Activated CD4-positive, alpha-beta T cell treated with anti-CD3 and anti-CD28 coated beads, Interleukin-10, Interleukin-2, amounts not matched to agents 100 ng/mL and 50 ng/mL, durations not matched to agents 16 hours and 8 hours (primary cell): ENCODE data around the gene TNFAIP8L1.
"Not testable (repeated sequence)": the region's sequence is repeated elsewhere in the genome, so short reads cannot be mapped to it uniquely, and the experiment has no call there.

Source experiments
- DNase-seq: peaks from one replicate; pipeline ENCODE4 v3.0.0-alpha.2; 2020

The TNFAIP8L1 gene

DNA sequence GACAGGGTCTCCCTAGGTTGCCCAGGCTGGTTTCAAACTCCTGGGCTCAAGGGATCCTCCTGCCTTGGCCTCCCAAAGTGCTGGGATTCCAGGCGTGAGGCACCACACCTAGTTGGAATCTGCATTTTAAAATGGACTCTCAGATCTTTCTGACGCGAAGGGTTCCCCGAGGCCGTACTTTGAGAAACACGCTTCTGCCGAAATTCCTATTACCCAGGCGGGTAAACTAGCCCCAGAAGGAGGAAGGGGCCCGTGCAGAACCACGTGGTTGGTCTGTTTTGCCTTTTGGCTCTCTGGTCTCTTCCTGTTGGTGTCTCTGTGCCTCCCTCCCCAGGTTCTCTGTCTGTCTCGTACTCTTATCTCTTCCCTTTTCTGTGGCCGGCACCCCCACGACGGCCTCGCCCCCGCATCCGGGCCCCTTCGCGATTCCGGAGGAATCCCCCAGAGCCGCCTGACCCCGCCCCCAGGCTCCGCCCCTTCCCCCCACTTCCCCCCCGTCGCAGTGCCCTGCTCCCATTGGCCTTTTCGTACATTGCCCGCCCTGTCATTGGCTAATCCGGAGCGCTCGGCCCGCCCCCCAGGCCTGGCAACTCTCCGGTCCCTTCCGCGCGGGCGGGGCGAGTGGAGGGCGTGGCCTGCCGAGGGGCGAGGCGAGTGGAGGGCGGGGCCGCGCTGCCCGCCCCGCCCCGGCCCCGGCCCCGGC lies at the start of gene TNFAIP8L1:
TNFAIP8L1 (plus strand) TSS at position 689 of the 703 bp plus-strand sequence. CDS start 12,354 bp downstream, outside the sequence.
- DNase-seq = peak; percentile 100

DNA sequence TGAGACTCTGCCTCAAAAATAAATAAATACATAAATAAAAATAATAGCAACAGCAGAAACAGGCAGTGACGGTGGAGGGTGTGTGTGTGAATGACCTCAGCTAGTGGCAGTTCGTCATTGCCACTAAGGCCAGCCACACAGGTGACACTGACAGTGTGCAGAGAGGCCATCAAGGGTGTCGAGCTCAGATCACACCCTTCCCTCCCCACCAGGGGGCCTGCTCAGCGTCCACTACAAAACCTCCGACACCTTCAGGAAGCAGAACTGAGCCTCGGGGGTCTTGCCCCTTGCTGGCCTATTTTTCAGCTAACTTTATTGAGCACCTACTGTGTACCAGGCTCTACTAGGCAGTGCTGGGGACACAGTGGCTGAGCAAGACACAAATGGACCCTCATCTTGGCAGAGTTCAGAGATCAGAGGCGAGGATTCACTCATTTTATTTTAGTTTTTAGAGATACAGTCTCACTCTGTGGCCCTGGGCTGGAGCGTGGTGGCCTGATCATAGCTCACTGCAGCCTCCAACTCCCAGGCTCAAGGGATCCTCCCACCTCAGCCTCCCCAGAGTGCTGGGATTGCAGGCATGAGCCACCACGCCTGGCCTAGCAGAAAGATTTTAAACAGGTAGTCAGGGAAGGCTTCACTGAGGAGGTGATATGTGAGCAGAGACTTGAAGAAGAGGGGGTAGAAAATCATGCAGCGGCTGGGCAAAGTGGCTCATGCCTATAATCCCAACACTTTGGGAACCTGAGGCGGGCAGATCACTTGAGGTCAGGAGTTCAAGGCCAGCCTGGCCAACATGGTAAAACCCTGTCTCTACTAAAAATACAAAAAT lies 49.5 kb upstream of the TNFAIP8L1 start:
- peak; percentile 19 for DNase-seq

DNA sequence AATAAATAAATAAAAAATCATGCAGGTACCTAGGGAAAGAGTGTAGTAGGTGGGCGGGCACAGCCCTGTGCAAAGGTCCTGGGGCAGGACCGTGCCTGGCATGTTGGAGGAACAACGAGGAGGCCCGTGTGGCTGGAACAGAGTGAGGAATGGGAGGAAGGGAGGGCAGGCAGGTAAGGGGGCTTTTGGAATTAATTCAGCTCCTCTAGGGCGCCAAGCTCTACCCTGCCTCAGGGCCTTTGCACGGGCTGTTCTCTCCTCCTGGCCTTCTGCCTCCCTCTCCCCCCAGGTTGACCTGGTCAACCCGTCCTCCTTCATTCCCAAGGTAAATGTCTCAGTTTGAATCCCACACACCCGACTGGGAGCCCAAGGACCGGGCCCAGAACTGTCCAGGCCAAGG lies 48.8 kb upstream of the TNFAIP8L1 start:
- no peak for DNase-seq

DNA sequence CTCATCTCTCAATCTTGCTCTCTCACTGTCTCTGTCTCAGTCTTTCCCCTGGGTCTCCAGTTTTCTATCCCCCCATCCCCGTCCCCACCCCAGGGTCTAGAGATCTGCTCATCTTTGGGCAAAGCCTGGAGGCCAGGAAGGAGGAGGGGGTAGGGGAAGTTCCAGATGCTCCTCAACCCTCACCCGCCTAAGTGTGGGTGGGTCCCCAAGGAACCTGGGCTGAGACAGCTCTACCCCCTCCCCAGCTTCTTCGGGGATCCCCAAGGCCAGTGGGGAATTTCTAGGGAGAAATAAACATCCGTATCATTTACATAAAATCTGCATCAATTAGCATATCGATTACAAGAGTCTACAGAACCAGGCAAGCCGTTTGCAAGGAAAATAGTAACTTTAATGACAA lies 48.0 kb upstream of the TNFAIP8L1 start:
- DNase-seq = no peak

DNA sequence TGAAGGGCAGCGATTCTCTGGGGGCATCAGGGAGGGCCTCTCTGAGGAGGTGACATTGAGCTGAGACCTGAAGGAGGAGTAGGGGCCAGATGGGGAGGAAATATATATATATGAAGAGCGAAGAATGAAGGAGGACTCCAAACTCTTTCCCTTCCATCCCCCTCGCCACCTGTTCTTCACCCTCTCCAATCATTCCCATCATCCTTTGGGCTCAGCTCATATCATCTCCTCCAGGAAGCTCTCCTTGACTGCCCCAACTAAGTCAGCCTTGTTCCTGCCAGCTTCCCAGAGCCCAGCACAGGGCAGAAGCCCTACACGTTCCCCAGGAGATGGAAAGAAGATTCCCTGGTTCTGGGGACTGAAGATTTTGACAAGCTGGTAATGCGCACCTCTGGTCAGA lies 46.9 kb upstream of the TNFAIP8L1 start:
- no peak for DNase-seq

DNA sequence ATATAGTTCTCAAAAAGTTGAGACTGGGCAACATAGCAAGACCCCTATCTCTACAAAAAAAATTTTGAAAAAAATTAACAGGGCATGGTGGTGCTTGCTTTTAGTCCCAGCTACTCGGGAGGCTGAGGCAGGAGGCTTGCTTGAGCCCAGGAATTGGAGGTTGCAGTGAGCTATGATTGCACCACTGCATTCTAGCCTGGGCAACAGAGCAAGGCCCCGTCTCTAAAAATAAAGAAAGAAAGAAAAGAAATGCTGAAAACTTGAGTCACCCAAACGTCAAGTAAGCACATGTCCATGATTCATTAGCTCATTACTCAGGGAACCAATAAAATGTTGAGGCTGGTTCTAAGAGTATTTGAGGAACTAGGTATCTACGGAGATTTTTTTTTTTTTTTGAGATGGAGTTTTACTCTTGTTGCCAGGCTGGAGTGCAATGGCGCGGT lies 45.9 kb upstream of the TNFAIP8L1 start:
- DNase-seq = no peak

DNA sequence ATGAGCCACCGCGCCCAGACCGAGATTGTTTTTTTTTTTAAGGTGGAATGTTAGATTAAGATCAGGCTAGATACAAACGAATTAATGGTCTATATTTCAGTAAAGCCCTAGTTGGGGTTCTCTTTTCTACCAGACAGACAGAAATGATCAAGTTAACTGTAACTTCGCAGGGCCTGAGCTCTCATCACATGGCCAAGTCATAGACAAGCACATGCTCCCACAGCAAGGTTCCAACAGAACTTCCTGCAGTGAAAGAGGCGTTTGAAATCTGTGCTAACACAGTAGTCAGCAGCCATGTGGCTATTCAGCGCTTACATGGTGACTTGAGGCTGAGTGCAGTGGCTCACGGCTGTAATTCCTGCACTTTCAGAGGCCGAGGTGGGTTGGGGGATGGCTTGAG lies 45.1 kb upstream of the TNFAIP8L1 start:
- no peak for DNase-seq

DNA sequence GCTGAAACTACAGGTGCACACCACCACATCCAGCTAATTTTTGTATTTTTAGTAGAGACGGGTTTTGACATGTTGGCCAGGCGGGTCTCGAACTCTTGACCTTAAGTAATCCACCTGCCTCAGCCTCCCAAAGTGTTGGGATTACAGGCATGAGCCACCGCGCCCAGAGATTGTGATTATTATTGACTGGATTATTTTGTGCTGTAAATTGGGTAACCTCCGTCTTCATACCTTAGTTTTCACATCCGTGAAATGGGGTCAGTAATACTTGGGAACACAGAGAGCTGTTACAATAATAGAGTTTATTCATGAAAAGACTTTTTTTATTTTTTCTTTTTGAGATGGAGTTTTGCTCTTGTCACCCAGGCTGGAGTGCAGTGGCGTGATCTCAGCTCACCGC lies 44.2 kb upstream of the TNFAIP8L1 start:
- not testable (repeated sequence) for DNase-seq

DNA sequence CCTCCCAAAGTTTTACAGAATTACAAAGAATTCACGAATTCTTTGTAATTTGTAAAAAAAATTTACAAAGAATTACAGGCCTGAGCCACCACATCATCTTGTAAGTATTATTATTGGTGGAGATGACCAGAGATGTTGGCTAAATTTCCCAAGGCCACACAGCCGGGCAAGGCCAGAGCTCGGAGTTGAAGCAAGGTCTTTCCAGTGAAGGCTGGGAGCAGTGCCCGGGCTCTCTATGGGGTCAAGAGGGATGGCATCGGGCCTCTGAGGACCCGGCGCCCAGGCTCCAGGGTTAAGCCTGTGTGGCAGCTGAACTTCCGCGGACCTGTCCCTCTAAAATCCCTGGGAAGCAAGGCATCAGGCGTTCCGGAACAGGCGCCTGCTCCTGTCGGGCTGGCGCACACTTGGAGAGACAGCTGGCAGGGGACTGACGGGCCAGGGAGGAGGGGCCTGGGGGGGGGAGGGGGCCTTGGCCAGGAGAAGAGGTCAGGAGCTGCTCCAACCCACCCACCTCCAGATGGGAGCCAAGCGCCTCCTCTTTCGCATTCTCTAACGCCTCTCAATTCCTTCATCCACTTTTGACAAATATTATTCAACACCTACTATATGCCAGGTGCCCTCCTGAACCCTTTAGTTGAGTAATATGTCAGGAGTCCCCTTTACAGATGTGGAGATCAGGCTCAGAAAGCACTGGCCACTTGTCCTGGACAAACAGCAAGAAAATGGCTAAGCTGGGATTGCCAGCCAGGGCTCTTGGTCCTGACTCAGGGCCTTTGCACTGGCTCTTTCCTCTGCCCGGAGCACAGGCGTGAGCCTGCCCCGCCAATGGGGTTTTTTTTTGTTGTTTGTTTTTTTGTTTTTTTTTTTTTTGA lies 43.0 kb upstream of the TNFAIP8L1 start:
- DNase-seq = no peak

DNA sequence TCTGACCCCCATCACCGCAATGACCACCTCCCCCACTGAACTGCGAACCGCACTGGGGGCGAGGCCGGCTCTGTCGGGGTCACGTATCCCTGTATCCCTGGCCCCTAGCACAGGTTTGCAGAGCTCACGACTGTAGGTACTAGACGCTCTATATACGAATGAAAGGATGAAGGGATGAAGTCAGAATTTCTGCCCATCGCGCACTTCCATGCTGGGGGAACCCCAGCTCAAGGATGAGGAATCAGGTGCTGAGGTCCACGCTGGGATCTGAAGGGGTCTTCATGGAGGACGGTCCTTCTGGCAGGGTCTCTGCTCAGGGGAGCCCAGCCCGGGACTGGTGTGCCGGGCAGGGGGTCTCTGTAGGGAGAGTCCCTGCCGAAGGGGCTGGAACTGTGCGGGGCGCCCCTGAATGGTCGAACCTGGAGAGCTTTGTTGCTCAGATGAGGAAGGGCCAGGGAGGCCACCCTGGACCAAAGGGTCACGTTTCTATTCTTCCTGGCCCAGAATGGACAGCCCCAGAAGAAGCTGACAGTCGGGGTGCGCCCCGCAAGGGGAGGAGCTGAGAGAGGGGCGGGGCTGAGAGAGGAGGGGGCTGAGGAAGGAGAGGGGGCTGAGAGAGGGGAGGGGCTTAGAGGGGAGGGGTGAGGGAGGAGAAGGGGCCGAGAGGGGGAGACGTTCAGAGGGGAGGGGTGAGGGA lies 41.9 kb upstream of the TNFAIP8L1 start:
- no peak for DNase-seq

DNA sequence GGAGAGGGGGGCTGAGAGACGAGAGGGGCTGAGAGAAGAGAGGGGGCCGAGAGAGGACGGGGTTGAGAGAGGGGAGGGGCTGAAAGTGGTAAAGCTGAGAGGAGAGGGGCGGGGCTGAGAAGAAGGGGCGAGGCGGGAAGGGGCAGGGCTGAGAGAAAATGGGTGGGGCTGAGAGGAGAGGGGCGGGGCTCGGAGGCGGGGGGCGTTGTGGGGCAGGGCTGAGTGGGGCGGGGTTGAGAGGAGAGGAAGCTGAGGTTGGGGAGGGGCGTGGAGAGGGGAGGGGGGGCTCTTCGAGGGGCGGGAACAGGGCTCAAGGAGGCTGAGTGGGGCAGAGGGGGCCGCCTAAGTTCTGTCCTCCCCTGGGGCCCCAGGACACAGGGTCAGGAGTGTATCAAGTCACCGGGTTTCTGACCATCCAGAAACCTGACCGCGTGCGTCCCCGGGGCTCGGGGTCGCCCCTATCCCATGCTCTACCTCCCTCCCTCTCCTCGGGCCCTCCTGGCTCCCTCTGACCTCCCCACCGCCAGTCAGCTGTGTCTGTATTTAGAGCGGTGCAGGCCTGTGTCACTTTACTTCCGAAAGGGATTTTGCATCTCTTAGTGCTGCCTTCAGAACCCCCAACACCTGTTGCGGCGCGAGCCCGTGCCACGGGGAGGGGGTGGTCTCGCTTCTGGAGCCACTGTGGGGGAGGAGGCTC lies 41.2 kb upstream of the TNFAIP8L1 start:
- peak; percentile 54 for DNase-seq

DNA sequence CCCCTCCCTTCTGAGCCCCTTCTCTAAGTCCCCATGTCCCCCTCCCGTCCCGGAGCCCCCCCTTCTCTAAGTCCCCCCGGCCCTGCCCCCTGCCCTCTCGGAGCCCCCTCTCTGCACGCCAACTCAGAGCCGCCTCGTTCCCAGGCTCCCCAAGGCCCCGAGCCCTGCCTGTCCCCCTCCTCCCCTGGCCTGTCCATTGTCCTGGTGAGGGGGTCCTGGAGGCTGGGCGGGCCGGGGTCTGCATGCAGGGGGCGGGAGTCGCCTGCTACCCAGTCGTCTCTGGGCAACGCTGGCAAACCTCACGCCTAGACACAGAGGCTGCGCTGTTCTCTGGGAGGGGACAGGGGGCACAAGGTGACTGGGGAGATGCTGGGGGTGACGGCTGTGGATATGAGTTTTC lies 40.6 kb upstream of the TNFAIP8L1 start:
- DNase-seq = no peak

DNA sequence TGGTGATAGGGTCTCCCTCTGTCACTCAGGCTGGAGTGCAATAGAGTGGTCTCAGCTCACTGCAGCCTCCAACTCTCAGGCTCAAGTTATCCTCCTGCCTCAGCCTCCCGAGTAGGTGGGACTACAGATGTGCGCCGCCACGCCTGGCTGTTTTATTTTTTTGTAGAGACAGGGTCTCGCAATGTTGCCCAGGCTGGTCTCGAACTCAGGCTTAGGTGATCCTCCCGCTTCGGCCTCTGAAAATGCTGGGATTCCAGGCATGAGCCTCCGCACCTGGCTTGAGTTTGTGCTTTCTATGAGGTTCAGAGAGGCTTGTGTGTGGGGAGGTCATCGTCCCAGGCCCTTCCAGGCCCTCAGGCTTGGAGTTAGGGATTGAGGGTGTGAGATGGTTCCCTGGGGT lies 39.2 kb upstream of the TNFAIP8L1 start:
- no peak for DNase-seq

DNA sequence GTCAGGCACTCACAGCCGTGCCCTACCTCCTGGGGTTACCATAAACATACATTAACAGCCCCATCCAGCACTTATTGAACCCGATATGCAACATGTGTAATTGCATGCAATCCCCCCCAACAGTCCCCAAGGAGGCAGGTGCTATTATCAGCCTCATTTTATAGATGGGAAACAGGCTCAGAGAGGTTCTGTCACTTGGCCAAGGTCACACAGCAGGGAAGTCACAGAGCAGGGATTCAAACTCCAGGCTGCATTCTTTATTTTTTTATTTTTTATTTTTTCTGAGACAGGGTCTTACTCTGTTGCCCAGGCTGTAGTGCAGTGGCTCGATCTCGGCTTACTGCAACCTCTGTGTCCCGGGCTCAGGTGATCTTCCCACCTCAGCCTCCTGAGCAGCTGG lies 38.4 kb upstream of the TNFAIP8L1 start:
- DNase-seq = no peak

DNA sequence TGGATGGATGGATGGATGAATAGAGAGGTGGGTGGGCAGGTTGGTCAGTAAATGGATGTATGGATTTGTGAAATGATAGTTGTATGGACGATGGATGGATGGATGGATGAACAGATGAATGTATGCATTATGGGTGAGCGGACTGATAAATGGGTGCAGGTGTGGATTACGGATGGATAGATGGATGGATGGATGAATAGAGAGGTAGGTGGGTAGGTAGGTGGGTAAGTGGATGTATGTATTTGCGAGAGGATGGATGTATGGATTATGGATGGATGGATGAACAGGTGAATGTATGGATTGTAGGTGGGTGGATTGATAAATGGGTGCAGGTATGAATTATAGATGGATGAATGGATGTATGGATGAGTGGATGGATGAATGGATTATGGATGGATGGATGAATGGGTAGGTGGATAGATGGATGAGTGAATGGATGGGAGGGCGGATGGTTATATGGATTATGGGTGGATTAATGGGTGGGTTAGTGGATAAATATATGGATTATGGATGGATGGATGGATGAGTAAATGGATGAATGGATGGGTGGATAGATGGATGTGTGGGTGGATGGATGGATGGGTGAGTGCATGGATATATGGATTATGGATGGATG lies 37.0 kb upstream of the TNFAIP8L1 start:
- no peak for DNase-seq

DNA sequence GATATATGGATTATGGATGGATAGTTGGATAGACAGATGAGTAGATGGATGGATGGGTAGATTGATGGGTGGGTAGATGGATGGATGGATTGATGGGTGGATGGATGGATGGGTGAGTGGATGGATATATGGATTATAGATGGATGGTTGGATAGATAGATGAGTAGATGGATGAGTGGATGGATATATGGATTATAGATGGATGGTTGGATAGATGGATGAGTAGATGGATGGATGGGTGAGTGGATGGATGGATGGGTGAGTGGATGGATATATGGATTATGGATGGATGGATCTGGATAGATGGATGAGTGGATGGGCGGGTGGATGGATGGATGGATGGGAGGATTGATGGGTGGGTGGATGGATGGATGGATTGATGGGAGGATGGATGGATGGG lies 36.4 kb upstream of the TNFAIP8L1 start:
- no peak for DNase-seq

DNA sequence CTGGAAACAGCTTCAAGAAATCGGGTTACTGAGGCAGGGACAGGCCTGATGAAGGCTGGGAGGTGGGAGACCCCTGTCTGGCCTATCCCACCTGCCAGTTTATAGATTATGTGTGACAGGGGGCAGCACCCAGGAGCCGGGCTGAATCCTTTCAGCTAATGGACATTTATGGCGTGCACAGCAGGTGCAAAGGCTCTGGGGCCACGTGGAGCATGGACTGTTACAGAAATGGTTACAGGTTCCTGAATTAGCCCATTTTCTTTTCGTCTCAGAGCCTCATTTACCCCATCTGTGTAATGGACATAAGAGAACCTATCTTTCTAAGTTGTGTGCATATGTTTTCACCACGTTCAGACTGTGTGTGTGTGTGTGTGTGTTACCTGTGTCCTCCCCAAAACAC lies 34.4 kb upstream of the TNFAIP8L1 start:
- DNase-seq = no peak

DNA sequence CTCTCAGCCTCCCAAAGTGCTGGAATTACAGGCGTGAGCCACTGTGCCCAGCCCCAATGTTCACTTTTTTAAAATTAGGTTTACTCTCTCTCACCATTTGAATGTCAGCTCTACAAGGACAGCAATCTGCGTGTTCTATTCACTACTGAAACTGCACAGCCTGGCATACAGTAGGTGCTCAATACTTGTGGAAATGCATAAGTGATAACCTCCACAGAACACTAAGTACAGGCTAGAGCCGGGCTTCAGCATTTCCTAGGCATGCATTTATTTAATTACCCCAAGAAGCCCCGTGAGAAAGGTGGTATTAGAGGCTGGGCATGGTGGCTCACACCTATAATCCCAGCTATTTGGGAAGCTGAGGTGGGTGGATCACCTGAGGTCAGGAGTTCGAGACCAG lies 33.1 kb upstream of the TNFAIP8L1 start:
- no peak for DNase-seq

DNA sequence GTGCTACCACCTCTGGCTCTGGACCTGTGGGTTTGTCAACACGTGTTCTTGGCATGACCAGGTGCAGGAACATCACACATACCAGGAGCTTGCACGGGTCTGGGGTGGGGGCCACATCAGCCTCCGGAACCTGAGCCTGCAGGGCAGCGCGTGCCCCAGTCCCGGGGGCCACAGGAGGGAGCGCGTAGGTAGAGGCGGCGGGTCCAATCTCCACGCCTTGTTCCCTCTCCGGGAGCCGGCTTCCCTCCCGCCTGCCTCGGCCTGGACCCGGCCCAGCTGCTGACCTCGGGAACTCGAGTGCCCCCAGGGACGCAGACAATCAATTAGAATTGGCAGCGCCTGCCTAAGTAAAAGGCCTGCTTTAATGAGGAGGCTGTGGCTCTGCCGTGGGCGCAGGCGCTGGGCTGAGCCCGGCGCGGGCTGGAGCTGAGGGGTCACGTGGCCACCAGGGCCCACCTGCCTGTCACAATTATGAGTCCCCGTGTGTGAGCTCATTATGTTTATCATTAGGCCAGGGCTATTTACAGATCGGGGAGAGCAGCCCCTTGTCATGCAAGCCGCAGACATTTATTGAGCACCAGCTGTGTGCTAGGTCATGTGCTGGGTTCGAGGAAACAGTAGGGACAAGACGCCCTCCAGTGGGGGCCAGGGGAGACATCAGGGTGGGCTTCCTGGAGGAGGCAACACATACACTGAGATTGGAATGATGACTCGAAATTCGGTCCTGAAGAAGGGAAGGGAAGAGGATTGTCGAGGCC lies 32.2 kb upstream of the TNFAIP8L1 start:
- DNase-seq = no peak

DNA sequence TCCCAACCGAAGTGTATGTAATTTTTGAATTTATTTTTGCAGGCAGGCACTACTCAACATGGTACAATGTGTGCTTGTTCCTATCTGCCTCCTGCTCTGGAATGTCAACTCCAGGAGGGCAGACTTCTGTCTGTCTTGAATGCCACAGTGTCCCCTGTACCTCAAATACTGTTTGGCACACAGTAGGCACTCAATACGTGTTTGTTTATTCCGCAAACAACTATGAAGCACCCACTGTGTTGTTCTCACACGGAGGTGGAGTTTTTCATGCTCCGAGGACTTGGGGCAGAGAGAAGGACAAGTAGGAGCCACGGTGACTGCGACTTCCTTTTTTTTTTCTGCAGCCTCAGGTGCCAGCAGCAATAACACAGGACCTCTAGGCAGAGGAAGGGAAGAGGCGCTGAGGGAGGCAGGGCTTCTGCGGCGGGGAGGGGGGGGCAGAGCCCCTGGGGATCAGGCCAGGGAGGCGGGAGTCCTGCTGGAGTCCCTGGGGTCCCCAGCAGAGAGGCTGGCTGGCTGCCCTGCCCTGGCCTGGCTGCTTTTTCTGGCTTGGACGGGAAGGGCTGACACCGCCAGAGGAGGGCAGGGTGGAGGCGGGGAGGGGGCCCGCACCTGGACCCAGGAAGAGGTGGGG lies 29.3 kb upstream of the TNFAIP8L1 start:
- no peak for DNase-seq
